ENCODE data around the gene CST9L.
A peak's percentile ranks its signal among the peaks of the same experiment; 100 is the strongest.

The CST9L gene

DNA sequence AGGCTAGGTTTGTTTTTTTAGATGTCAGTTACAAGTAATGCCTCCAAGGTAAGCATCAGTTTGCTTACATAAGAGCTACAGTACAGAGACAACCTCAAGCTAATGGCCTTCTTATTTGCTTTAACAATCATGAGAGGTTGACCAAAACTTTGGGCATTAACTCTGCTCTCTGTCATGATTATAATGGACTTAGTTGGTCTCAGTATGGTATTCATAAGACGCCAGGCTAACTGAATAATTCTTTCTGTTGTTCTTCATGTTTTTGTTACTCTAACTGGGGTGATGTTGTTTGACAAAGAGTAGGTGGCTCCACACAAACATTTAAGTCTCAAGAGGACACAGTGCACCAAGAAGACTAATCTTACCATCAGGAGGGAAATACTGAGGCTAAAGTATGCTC is 27.7 kb upstream of the CST9L start:
- Histone ChIP-seq H3K27ac (no peak overlapping the region), H3K9ac (no peak overlapping the region), H3K27me3 (ENCODE audit: insufficient read depth, low read depth) (no peaks in the 10 kb centered on the region), H3K4me2 (no peak overlapping the region), H3K4me3 (IDR thresholded peaks at IDR 0.05; ENCODE audit: insufficient read depth, low read depth, low read length) (no peak overlapping the region), H4K20me1 (ENCODE audit: insufficient read depth) (no peaks in the 10 kb centered on the region), H2AFZ (ENCODE audit: low read depth) (no peak overlapping the region), H3K4me1 (ENCODE audit: low read depth, poor library complexity, severe bottlenecking) (no peaks in the 10 kb centered on the region), H3K36me3 (ENCODE audit: insufficient read depth) (no peaks in the 10 kb centered on the region), H3K79me2 (ENCODE audit: insufficient read depth, low read depth) (no peaks in the 10 kb centered on the region)
- TF ChIP-seq, protein P1, sequence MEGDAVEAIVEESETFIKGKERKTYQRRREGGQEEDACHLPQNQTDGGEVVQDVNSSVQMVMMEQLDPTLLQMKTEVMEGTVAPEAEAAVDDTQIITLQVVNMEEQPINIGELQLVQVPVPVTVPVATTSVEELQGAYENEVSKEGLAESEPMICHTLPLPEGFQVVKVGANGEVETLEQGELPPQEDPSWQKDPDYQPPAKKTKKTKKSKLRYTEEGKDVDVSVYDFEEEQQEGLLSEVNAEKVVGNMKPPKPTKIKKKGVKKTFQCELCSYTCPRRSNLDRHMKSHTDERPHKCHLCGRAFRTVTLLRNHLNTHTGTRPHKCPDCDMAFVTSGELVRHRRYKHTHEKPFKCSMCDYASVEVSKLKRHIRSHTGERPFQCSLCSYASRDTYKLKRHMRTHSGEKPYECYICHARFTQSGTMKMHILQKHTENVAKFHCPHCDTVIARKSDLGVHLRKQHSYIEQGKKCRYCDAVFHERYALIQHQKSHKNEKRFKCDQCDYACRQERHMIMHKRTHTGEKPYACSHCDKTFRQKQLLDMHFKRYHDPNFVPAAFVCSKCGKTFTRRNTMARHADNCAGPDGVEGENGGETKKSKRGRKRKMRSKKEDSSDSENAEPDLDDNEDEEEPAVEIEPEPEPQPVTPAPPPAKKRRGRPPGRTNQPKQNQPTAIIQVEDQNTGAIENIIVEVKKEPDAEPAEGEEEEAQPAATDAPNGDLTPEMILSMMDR (conservative IDR thresholded peaks at IDR 0.05; ENCODE audit: low read depth, low read length) = no peak

- peak overlapping the region; percentile 27; the same call in 1 of the 2 replicates for H3K9ac ChIP-seq
- H2AFZ ChIP-seq (ENCODE audit: low read depth) = peak overlapping the region; percentile 49; the same call in 1 of the 2 replicates
- no peaks in the 10 kb centered on the region for H3K4me1 ChIP-seq (ENCODE audit: low read depth, poor library complexity, severe bottlenecking)
- H3K79me2 ChIP-seq (ENCODE audit: insufficient read depth, low read depth) = no peaks in the 10 kb centered on the region
- H3K4me2 ChIP-seq = peak overlapping the region; percentile 9; the same call in 1 of the 2 replicates
- H3K27me3 ChIP-seq (ENCODE audit: insufficient read depth, low read depth) = no peaks in the 10 kb centered on the region
- H3K36me3 ChIP-seq (ENCODE audit: insufficient read depth) = no peaks in the 10 kb centered on the region
- no peak overlapping the region for H3K4me3 ChIP-seq (IDR thresholded peaks at IDR 0.05; ENCODE audit: insufficient read depth, low read depth, low read length)
- no peak overlapping the region for H3K27ac ChIP-seq
- TF ChIP-seq, protein P1 (conservative IDR thresholded peaks at IDR 0.05; ENCODE audit: low read depth, low read length) = no peak
- no peaks in the 10 kb centered on the region for H4K20me1 ChIP-seq (ENCODE audit: insufficient read depth)
Observed at GRCh38 chr20:23588434-23589403, 20.4 kb upstream of the CST9L start.

DNA sequence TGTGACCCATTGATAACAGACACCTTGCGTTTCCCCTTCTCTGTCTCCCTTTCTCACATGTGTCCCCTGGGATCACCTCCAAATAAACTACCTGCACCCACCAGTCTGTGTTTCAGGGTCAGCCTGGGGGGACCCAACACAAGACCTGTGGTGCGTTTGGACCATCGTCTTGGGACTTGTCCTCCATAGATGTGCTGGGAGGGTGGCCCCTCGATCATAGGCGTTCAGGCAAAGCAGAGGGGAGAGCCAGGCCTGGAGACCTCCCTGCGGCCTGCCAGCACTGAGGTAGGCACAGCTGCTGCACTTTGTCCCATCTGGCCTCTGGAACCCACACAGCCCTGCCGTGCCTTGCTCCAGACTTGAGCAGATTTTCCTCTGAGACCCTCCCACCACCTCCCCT is 19.3 kb upstream of the CST9L start:
- H3K36me3 ChIP-seq (ENCODE audit: insufficient read depth) = no peaks in the 10 kb centered on the region
- H3K79me2 ChIP-seq (ENCODE audit: insufficient read depth, low read depth) = no peaks in the 10 kb centered on the region
- H3K4me1 ChIP-seq (ENCODE audit: low read depth, poor library complexity, severe bottlenecking) = no peaks in the 10 kb centered on the region
- no peak overlapping the region for H2AFZ ChIP-seq (ENCODE audit: low read depth)
- no peak overlapping the region for H3K4me3 ChIP-seq (IDR thresholded peaks at IDR 0.05; ENCODE audit: insufficient read depth, low read depth, low read length)
- no peaks in the 10 kb centered on the region for H3K27me3 ChIP-seq (ENCODE audit: insufficient read depth, low read depth)
- no peak overlapping the region for H3K4me2 ChIP-seq
- TF ChIP-seq, protein P1 (conservative IDR thresholded peaks at IDR 0.05; ENCODE audit: low read depth, low read length) = no peak
- H3K27ac ChIP-seq = no peak overlapping the region
- H4K20me1 ChIP-seq (ENCODE audit: insufficient read depth) = no peaks in the 10 kb centered on the region
- H3K9ac ChIP-seq = no peak overlapping the region

- no peak overlapping the region for H2AFZ ChIP-seq (ENCODE audit: low read depth)
- H3K4me1 ChIP-seq (ENCODE audit: low read depth, poor library complexity, severe bottlenecking) = no peaks in the 10 kb centered on the region
- no peak overlapping the region for H3K4me2 ChIP-seq
- no peak overlapping the region for H3K4me3 ChIP-seq (IDR thresholded peaks at IDR 0.05; ENCODE audit: insufficient read depth, low read depth, low read length)
- H3K27ac ChIP-seq = no peak overlapping the region
- H3K9ac ChIP-seq = no peak overlapping the region
- no peaks in the 10 kb centered on the region for H3K36me3 ChIP-seq (ENCODE audit: insufficient read depth)
- H3K79me2 ChIP-seq (ENCODE audit: insufficient read depth, low read depth) = no peaks in the 10 kb centered on the region
- no peaks in the 10 kb centered on the region for H3K27me3 ChIP-seq (ENCODE audit: insufficient read depth, low read depth)
- H4K20me1 ChIP-seq (ENCODE audit: insufficient read depth) = no peaks in the 10 kb centered on the region
- TF ChIP-seq, protein P1 (conservative IDR thresholded peaks at IDR 0.05; ENCODE audit: low read depth, low read length) = no peak
Observed at GRCh38 chr20:23586735-23587525, 18.6 kb upstream of the CST9L start.

All from KMS-11 (cell line).